Endothelial cell of umbilical vein (primary cell): ENCODE data around the gene IFIT3. TPM values are rescaled to one million over a fixed set of nuclear protein-coding genes. Genes with fewer than 3 reads are reported as not detected.

Source experiments
- BruUV-seq: library from RNA; stranded (reverse); fragments of 400-500 nt; replicated peaks from 2 replicates; lab custom pipeline; 2021; lab: Mats Ljungman, UMichigan
- CTCF ChIA-PET: fragments of 300-600, 350-600 bp; sonication (Branson Sonifier 250); formaldehyde crosslinking; loops from one replicate; lab custom pipeline; 2021; ENCODE audit warnings: antibody characterized with exemption, inconsistent platforms; lab: Charles Lee
- POLR2A ChIA-PET: fragments of 300-600, 350-600 bp; sonication (Branson Sonifier 250); formaldehyde crosslinking; loops from one replicate; lab custom pipeline; 2021; ENCODE audit warnings: antibody characterized with exemption, inconsistent platforms; lab: Charles Lee
- DNase-seq: peaks from one replicate; pipeline ENCODE4 v3.0.0-alpha.2; 2011; ENCODE audit warnings: low read depth, low spot score
- FAIRE-seq: peaks from 2 replicates; lab custom pipeline; 2011; peaks lifted over from hg19 to GRCh38; lab: Jason Lieb, UNC
- H2AFZ ChIP-seq: 2 replicates; pipeline ENCODE4 v1.6.0; 2012; ENCODE audit warnings: low read depth, low read length, control low read depth, inconsistent platforms
- H3K27ac ChIP-seq: 2 replicates; pipeline ENCODE4 v1.5.1; 2011; ENCODE audit warnings: low read depth, mild to moderate bottlenecking, control low read depth, low read length, moderate library complexity; ENCODE audit not compliant: insufficient read depth
- H3K27me3 ChIP-seq, 2 experiments: 2 replicates each; pipeline versions ENCODE4 v1.6.0 to v1.6.1; 2011; ENCODE audit warnings: low read length in 2 of 2, mixed read lengths in 1 of 2; ENCODE audit not compliant: control insufficient read depth in 2 of 2, insufficient read depth in 2 of 2
- H3K36me3 ChIP-seq, 2 experiments: 2 replicates in 1 of 2; 3 replicates in 1 of 2; pipeline ENCODE4 v1.5.1; 2011; ENCODE audit warnings: low read length in 2 of 2, mild to moderate bottlenecking in 1 of 2, moderate library complexity in 1 of 2; ENCODE audit not compliant: control insufficient read depth in 2 of 2, insufficient read depth in 2 of 2; ENCODE audit errors: extremely low read depth in 1 of 2
- H3K4me1 ChIP-seq: 3 replicates; pipeline ENCODE4 v1.5.1; 2011; ENCODE audit warnings: mild to moderate bottlenecking, low read length; ENCODE audit not compliant: control insufficient read depth, insufficient read depth; ENCODE audit errors: extremely low read depth
- H3K4me2 ChIP-seq: 2 replicates; pipeline ENCODE4 v1.6.1; 2011; ENCODE audit warnings: low read length, control low read depth, mixed read lengths; ENCODE audit not compliant: insufficient read depth
- H3K4me3 ChIP-seq, 3 experiments: fragments of 200-600 bp in 1 of 3; sonication (generic), shearing (Covaris generic) in 1 of 3; replicated peaks in 1 of 3; 2 replicates each; pipeline ENCODE4 v1.5.1; 2011 to 2016; ENCODE audit warnings: control low read depth in 3 of 3, low read length in 3 of 3, mild to moderate bottlenecking in 2 of 3, inconsistent platforms in 1 of 3, low read depth in 1 of 3, moderate library complexity in 1 of 3; ENCODE audit not compliant: insufficient read depth in 1 of 3
- H3K79me2 ChIP-seq: 2 replicates; pipeline ENCODE4 v1.6.0; 2012; ENCODE audit warnings: low read length, inconsistent platforms; ENCODE audit not compliant: control insufficient read depth, insufficient read depth
- H3K9ac ChIP-seq: replicated peaks from 2 replicates; pipeline ENCODE3; 2011; ENCODE audit warnings: low read length, control low read depth; ENCODE audit not compliant: insufficient read depth; ENCODE audit errors: extremely low read depth
- H3K9me1 ChIP-seq: replicated peaks from 3 replicates; pipeline ENCODE4 v1.6.0; 2011; ENCODE audit warnings: mild to moderate bottlenecking, low read length; ENCODE audit not compliant: control insufficient read depth, insufficient read depth; ENCODE audit errors: extremely low read depth
- H3K9me3 ChIP-seq: replicated peaks from 2 replicates; pipeline ENCODE4 v1.5.1; 2012; ENCODE audit warnings: low read length, inconsistent platforms; ENCODE audit not compliant: control insufficient read depth, insufficient read depth
- H4K20me1 ChIP-seq: replicated peaks from 2 replicates; pipeline ENCODE3; 2011; ENCODE audit warnings: mild to moderate bottlenecking, low read length; ENCODE audit not compliant: control insufficient read depth, insufficient read depth; ENCODE audit errors: extremely low read depth
- EZH2 ChIP-seq: IDR thresholded peaks from 2 replicates; pipeline ENCODE4 v1.6.1; 2012; ENCODE audit warnings: borderline replicate concordance, low read depth, mild to moderate bottlenecking, moderate library complexity, low read length, inconsistent platforms; ENCODE audit not compliant: severe bottlenecking
- FOS ChIP-seq: IDR thresholded peaks from 2 replicates; pipeline ENCODE4 v1.6.1; 2011; ENCODE audit warnings: mild to moderate bottlenecking, low read length, moderate library complexity, borderline replicate concordance; ENCODE audit not compliant: insufficient read depth
- GATA2 ChIP-seq: IDR thresholded peaks from 2 replicates; pipeline ENCODE4 v1.7.0; 2011; ENCODE audit warnings: low read depth, mild to moderate bottlenecking, moderate library complexity, mixed read lengths, low read length; ENCODE audit not compliant: insufficient read length, insufficient read depth
- JUN ChIP-seq: IDR thresholded peaks from 2 replicates; pipeline ENCODE4 v1.6.1; 2011; ENCODE audit warnings: borderline replicate concordance, low read depth; ENCODE audit not compliant: insufficient read length, insufficient read depth
- MYC ChIP-seq: IDR thresholded peaks from one replicate; pipeline ENCODE4 v1.6.1; 2011; ENCODE audit warnings: mild to moderate bottlenecking, low read depth, low read length
- POLR2A ChIP-seq: IDR thresholded peaks from 2 replicates; pipeline ENCODE4 v1.6.1; 2012; ENCODE audit warnings: low read depth, mild to moderate bottlenecking, control low read depth, low read length
- POLR2AphosphoS5 ChIP-seq: IDR thresholded peaks from 2 replicates; pipeline ENCODE4 v1.6.1; 2012; ENCODE audit warnings: low read depth, mild to moderate bottlenecking, control low read depth, low read length, moderate library complexity; ENCODE audit not compliant: insufficient read depth
- dilution Hi-C: fragments of 300-500 bp; cut with MboI; formaldehyde crosslinking; loops from one replicate; pipeline ENCODE4 v1.15.0; 2019; ENCODE audit warnings: low sequenced_read_pairs; ENCODE audit not compliant: extremely low pct_ligation_motif_present
- intact Hi-C: fragments of 100-400 bp; cut with micrococcal nuclease; formaldehyde crosslinking; loops from one replicate; pipeline ENCODE4 v1.10.0; 2022
- polyA plus RNA-seq, 4 experiments: library from polyadenylated mRNA; depleted of rRNA in 3 of 4; stranded (reverse) in 3 of 4; unstranded in 1 of 4; fragments of >200 nt; gene quantifications; 2 replicates each; pipeline versions ENCODE4 v1.2.1 to v1.2.3, GENCODE V29; 2011 to 2012; ENCODE audit warnings: missing spikeins in 1 of 4
- total RNA-seq: library from RNA; stranded (reverse); gene quantifications from 2 replicates; pipeline ENCODE4 v1.2.3, GENCODE V29; 2021
- TF ChIP-seq, protein P1 (sequence below): IDR thresholded peaks from 2 replicates; pipeline ENCODE4 v1.6.1; 2011; ENCODE audit not compliant: insufficient read depth, insufficient read length
- TF ChIP-seq, protein P2 (sequence below), 2 donors: IDR thresholded peaks; 1 replicate in 1 of 2; 2 replicates in 1 of 2; pipeline ENCODE4 v1.5.1; 2011; ENCODE audit warnings: low read length in 2 of 2, mild to moderate bottlenecking in 2 of 2, moderate library complexity in 2 of 2, control low read depth in 1 of 2, inconsistent platforms in 1 of 2, low read depth in 1 of 2; ENCODE audit not compliant: insufficient read depth in 1 of 2; ENCODE audit errors: extremely low read depth in 1 of 2

IFIT3 gene
- total and polyA plus RNA-seq, 2 donors (not counting 3 experiments of a cell fraction or from before 2014, with no cell fraction given), result 1.2 to 3.1 TPM

DNA sequence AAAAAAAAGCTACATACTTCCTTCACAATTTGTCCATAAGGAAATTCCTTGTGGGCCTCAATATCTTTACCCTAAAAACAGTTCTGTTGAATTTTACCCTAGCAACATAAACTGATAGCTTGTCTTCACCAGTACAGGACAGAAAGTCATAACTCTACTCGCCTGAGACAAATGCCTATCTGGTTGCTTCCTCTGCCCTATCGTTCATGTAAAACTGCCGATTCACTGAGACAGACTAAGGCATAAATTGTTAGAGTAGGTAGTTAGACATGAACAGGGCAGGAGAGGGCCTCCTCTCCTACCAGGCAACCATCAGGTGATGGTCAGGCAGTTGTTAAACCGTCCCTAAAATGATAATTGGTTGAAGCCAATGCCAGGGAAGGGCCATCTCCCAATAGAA lies 25.0 kb downstream of the IFIT3 start:
- Histone ChIP-seq H3K9ac (no peak overlapping the region), H3K4me3 (no peak overlapping the region), H3K4me2 (no peak overlapping the region), H2AFZ (no peak overlapping the region), H4K20me1 (no peaks in the 10 kb centered on the region), H3K36me3 (no peaks in the 10 kb centered on the region), H3K79me2 (no peaks in the 10 kb centered on the region), H3K27ac (no peak overlapping the region), H3K9me1 (no peaks in the 10 kb centered on the region), H3K27me3 (peaks cover 2 to 6% of the 10 kb centered on the region in 2 experiments), H3K9me3 (no peaks in the 10 kb centered on the region), H3K4me1 (peaks cover 12% of the 10 kb centered on the region)
- FAIRE-seq (no peak), DNase-seq (no peak)
- intact Hi-C loops, result no loop called here
- BruUV-seq, result no TSS peak
- TF ChIP-seq JUN, result no peak
- TF ChIP-seq EZH2, result no peak
- TF ChIP-seq, protein P1, sequence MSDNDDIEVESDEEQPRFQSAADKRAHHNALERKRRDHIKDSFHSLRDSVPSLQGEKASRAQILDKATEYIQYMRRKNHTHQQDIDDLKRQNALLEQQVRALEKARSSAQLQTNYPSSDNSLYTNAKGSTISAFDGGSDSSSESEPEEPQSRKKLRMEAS, result no peak
- no peak for TF ChIP-seq POLR2A
- TF ChIP-seq, protein P2, sequence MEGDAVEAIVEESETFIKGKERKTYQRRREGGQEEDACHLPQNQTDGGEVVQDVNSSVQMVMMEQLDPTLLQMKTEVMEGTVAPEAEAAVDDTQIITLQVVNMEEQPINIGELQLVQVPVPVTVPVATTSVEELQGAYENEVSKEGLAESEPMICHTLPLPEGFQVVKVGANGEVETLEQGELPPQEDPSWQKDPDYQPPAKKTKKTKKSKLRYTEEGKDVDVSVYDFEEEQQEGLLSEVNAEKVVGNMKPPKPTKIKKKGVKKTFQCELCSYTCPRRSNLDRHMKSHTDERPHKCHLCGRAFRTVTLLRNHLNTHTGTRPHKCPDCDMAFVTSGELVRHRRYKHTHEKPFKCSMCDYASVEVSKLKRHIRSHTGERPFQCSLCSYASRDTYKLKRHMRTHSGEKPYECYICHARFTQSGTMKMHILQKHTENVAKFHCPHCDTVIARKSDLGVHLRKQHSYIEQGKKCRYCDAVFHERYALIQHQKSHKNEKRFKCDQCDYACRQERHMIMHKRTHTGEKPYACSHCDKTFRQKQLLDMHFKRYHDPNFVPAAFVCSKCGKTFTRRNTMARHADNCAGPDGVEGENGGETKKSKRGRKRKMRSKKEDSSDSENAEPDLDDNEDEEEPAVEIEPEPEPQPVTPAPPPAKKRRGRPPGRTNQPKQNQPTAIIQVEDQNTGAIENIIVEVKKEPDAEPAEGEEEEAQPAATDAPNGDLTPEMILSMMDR (IDR thresholded peaks at IDR 0.05; ENCODE audit: extremely low read depth in 1 of 2, insufficient read depth in 1 of 2, low read depth in 1 of 2, low read length in 2 of 2), result no peak
- no peak for TF ChIP-seq GATA2
- TF ChIP-seq MYC, result no peak
- TF ChIP-seq FOS, result no peak
- TF ChIP-seq POLR2AphosphoS5, result no peak
- dilution Hi-C loops, result no loop called here
- CTCF ChIA-PET, result interaction anchor here (0.9 to 2.0 kb wide), 2 partner anchors 11 to 17 kb away, joined by 3 to 10 read pairs; no protein-coding TSS in a partner anchor
- POLR2A ChIA-PET, result interaction anchor here (0.6 kb wide), 1 partner anchor 89 kb away, joined by 3 read pairs; no protein-coding TSS in a partner anchor
